SIG-M5 (cell line): ENCODE data around the gene TAF11L12.
"Not testable (repeated sequence)": the region's sequence is repeated elsewhere in the genome, so short reads cannot be mapped to it uniquely, and the experiment has no call there.

Source experiments
- DNase-seq: peaks from one replicate; lab custom pipeline; 2025; lab: John Stamatoyannopoulos, UW

Gene TAF11L12

DNA sequence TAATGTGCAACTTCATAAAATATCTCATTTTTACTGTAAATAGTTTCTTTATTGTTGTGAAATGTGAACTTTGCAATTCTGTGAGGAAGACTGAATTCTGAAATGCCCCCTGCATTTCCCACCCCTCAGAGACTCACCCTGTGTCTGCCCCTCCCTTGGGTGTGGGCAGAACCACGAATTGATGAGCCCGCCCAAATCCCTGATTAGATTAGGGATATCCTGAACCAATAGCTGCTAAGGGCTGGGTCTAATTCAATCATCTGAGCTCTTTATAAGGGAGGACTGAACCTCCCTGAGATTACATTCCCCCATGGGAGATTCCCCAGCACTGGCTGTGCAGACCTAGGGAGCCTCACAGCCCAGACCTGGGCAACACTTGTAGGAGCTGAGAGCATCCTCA, at the start of gene TAF11L12:
TSS of gene TAF11L12 (plus strand) at position 301 of the 400 bp plus-strand sequence.
- not testable (repeated sequence) for DNase-seq

DNA sequence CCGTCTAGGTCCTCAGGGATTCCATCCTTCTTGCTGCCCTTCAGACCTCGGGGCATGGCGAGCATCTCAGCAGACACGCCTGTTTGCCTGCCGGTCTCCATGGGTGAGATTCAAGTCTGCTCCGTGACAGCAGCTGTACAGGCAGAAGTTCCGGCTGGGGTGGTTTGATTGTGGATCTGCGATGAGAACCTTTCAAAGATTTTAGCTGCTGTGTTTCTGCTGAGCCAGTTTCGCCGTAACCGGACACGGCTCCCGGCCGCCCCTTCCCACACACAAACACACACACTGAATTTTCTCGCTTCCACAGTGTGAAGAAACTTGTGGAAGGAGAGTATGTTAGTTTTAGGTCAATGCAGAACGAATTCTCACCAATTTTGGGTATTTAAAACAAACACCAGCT, 24.5 kb upstream of the TAF11L12 start, which contains the start of gene TAF11L7:
TSS of gene TAF11L7 (minus strand) at position 101 of the 400 bp plus-strand sequence.
- not testable (repeated sequence) for DNase-seq

- not testable (repeated sequence) for DNase-seq
These were observed 19.3 kb upstream of the TAF11L12 start, which contains the start of gene TAF11L8 for GRCh38 chr5:17590860-17591259. TAF11L8 (minus strand) TSS chr5:17590960.

DNA sequence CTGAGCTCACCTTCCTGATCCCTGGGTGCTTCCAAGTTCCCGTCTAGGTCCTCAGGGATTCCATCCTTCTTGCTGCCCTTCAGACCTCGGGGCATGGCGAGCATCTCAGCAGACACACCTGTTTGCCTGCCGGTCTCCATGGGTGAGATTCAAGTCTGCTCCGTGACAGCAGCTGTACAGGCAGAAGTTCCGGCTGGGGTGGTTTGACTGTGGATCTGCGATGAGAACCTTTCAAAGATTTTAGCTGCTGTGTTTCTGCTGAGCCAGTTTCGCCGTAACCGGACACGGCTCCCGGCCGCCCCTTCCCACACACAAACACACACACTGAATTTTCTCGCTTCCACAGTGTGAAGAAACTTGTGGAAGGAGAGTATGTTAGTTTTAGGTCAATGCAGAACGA, 15.9 kb upstream of the TAF11L12 start, which contains the start of gene TAF11L9:
TSS of gene TAF11L9 (minus strand) at position 140 of the 400 bp plus-strand sequence.
- DNase-seq, result not testable (repeated sequence)

- DNase-seq, result not testable (repeated sequence)
These were observed 12.5 kb upstream of the TAF11L12 start, which contains the start of gene TAF11L10 for GRCh38 chr5:17597728-17598127. TAF11L10 (minus strand) TSS chr5:17597828.

DNA sequence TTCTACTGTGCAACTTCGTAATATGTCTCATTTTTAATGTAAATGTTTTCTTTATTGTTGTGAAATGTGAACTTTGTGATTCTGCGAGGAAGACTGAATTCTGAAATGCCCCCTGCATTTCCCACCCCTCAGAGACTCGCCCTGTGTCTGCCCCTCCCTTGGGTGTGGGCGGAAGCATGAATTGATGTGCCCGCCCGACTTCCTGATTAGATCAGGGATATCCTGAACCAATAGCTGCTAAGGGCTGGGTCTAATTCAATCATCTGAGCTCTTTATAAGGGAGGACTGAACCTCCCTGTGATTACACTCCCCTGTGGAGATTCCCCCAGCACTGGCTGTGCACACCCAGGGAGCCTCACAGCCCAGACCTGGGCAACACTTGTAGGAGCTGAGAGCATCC, 6.3 kb upstream of the TAF11L12 start, which contains the start of gene TAF11L11:
TSS of gene TAF11L11 (plus strand) at position 304 of the 400 bp plus-strand sequence.
- DNase-seq, result not testable (repeated sequence)

GRCh38 chr5:17604951-17605350, 5.2 kb upstream of the TAF11L12 start:
- DNase-seq, result no peak

DNA sequence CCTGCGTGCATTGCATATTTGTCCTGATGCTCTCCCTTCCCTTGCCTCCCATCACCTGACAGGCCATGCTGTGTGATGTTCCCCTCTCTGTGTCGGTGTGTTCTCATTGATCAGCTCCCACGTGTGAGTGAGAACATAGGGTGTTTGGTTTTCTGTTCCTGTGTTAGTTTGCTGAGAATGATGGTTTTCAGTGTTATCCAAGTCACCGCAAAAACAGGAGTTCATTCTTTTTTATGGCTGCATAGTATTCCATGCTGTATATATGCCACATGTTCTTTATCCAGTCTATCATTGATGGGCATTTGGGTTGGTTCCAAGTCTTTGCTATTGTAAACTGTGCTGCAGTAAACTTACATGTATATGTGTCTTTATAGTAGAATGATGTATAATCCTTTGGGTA, 2.7 kb upstream of the TAF11L12 start:
- DNase-seq, result not testable (repeated sequence)

DNA sequence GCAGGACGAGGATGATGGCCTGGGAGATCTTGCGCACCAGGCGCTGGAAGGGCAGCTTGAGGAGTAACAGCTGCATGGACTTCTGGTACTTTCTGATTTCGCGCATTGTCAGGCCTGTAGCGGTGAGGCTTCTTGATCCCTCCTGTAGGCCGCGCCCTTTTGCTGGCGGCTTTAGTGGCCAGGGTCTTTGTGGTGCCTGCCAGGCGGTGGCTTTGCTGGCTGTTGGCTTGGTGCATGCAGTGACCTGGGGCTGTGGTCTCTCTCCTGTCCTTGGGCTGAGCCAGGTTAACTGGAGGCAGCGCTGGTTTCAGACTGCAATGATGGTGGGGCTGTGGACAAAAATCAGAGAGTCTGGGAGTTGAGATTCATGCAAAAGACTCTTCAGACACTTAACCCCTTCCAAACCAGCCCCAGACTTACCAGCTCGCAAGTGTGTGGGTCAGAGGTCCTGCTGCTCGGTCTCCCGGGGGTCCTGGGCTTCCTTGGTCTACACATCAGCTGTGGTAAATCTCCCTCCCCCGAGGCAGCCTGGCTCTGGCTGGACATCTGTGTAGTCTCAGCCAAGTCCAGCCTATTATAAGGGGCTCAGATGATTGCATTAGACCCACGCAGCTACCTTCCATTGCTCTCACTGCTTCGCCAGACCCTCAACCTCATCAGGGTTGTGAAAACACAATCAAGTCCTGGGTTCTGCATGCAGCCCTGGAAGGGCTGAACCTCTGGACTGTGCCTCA, 4.8 kb downstream of the TAF11L12 start:
- no peak for DNase-seq

- no peak for DNase-seq
These were observed 9.2 kb downstream of the TAF11L12 start for GRCh38 chr5:17619354-17619753.

DNA sequence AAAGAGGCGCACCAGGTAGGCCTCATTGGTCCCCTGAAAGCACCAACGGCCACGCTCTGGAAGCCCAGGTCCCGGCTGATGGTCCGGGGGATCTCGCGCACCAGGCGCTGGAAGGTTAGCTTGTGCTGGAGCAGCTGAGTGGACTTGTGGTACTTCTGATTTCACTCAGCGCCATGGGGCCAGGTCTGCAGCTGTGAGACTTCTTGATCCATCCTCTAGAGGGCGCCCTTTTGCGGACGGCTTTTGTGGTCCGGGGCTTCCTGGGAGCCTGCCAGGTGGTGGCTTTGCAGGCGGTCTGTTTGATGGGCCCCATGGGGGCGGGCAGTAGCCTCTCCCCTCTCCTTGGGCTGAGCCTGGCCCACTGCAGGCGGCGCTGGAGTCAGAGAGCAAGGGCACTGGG, 10.4 kb downstream of the TAF11L12 start:
- no peak for DNase-seq

DNA sequence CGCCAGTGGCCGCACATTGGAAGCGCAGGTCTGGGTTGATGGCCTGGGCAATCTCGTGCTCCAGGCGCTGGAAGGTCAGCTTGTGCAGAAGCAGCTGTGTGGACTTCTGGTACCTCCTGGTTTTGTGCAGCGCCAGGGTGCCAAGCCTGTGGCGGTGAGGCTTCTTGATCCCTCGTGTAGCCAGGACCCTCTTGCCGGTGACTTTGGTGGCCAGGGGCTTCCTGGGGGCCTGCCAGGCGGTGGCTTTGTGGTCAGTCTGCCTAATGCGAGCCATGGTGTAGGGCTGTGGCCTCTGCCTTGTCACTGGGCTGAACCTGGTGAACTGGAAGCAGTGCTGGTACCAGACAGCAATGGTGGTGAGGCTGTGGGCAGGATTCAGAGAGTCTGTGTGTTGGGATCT, 15.5 kb downstream of the TAF11L12 start:
- DNase-seq, result no peak

DNA sequence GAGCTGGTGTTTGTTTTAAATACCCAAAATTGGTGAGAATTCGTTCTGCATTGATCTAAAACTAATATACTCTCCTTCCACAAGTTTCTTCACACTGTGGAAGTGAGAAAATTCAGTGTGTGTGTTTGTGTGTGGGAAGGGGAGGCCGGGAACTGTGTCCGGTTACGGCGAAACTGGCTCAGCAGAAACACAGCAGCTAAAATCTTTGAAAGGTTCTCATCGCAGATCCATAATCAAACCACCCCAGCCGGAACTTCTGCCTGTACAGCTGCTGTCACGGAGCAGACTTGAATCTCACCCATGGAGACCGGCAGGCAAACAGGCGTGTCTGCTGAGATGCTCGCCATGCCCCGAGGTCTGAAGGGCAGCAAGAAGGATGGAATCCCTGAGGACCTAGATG, 21.6 kb downstream of the TAF11L12 start, which contains the start of gene TAF11L13:
TSS of gene TAF11L13 (plus strand) at position 301 of the 400 bp plus-strand sequence.
- not testable (repeated sequence) for DNase-seq

- no peak for DNase-seq
These were observed 24.0 kb downstream of the TAF11L12 start, which contains the start of gene TAF11L14 for GRCh38 chr5:17634160-17634559. TAF11L14 (plus strand) TSS chr5:17634460.

- not testable (repeated sequence) for DNase-seq
These were observed 39.0 kb downstream of the TAF11L12 start for GRCh38 chr5:17649232-17649631.

DNA sequence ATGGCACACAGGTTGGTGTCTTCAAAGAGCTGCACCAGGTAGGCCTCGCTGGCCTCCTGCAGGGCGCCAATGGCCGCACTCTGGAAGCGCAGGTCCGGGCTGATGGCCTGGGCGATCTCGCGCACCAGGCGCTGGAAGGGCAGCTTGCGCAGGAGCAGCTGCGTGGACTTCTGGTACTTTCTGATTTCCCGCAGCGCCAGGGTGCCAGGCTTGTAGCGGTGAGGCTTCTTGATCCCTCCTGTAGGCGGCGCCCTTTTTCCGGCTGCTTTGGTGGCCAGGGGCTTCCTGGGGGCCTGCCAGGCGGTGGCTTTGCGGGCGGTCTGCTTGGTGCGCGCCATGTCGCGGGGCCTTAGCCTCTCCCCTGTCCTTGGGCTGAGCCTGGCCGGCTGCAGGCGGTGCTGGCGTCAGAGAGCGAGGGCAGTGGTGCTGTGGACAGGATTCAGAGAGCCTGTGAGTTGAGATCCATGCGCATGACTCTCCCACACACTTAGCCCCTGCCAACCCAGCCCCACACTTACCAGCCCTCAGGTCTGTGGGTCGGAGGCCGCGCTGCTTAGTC, 45.1 kb downstream of the TAF11L12 start:
- not testable (repeated sequence) for DNase-seq

GRCh38 chr5:17655921-17656320, 45.7 kb downstream of the TAF11L12 start:
- DNase-seq, result no peak
